Transverse colon (tissue), 4 donors: Measurements from ENCODE around the gene TCFL5.

Experiments used
- EP300 ChIP-seq: sonication (generic); formaldehyde crosslinking; IDR thresholded peaks from one replicate; pipeline ENCODE4 v1.6.1; 2017; ENCODE audit warnings: antibody characterized with exemption, low read depth
- POLR2A ChIP-seq: fragments of 450-650 bp; IDR thresholded peaks from one replicate; pipeline ENCODE4 v1.6.1; 2016; ENCODE audit warnings: antibody characterized with exemption, mild to moderate bottlenecking, moderate library complexity
- POLR2AphosphoS5 ChIP-seq, 3 donors: sonication (generic); formaldehyde crosslinking; IDR thresholded peaks; one replicate each; pipeline ENCODE4 v1.6.1; 2016; ENCODE audit warnings: antibody characterized with exemption in 3 of 3
- TF ChIP-seq, protein P1 (sequence below), 5 experiments: fragments of 200-600 bp in 3 of 5; fragments of 450-650 bp in 2 of 5; sonication (generic) in 3 of 5; IDR thresholded peaks; 1 replicate in 2 of 5; 2 replicates in 3 of 5; pipeline ENCODE4 v1.5.1; 2016 to 2017; ENCODE audit warnings: antibody characterized with exemption in 5 of 5, inconsistent platforms in 3 of 5, mild to moderate bottlenecking in 2 of 5, moderate library complexity in 1 of 5

DNA sequence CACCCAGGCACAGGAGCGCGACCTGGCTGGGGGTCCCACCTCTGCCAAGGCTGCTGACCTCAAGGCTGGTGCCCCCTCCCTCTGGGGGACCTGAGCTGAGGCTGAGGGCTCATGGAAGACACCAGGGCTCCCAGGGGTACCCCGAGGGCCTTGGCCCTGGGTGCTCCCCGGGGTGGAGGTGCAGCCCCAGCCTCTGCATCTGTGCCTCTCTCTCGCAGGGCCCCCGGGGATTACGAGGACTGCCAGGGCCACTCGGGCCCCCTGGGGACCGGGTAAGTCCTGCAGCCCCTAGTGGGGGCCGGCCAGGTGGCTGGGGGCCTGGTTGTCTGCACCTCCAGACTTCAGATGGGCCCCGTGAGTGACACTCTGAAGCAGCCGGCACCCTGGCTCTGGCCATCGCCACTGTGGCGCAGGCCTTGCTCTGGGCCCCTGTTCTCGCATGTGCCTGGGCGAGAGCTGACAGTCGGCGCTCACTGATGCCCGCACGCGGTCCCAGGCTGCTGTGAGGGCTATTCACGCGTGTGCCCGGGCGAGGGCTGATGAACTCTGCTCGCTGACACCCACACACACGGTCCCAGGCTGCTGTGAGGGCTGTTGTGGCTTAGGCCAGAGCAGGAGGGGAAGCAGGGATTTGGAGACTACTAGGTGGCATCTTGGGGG lies 35.5 kb downstream of the TCFL5 start:
- TF ChIP-seq, protein P1, sequence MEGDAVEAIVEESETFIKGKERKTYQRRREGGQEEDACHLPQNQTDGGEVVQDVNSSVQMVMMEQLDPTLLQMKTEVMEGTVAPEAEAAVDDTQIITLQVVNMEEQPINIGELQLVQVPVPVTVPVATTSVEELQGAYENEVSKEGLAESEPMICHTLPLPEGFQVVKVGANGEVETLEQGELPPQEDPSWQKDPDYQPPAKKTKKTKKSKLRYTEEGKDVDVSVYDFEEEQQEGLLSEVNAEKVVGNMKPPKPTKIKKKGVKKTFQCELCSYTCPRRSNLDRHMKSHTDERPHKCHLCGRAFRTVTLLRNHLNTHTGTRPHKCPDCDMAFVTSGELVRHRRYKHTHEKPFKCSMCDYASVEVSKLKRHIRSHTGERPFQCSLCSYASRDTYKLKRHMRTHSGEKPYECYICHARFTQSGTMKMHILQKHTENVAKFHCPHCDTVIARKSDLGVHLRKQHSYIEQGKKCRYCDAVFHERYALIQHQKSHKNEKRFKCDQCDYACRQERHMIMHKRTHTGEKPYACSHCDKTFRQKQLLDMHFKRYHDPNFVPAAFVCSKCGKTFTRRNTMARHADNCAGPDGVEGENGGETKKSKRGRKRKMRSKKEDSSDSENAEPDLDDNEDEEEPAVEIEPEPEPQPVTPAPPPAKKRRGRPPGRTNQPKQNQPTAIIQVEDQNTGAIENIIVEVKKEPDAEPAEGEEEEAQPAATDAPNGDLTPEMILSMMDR (IDR thresholded peaks at IDR 0.05), result no peak
- TF ChIP-seq EP300, result no peak
- no peak for TF ChIP-seq POLR2A
- no peak for TF ChIP-seq POLR2AphosphoS5 (IDR thresholded peaks at IDR 0.05)
